Neural cell (in vitro differentiated cells): ENCODE data around the gene CEACAM8. TPM values are rescaled to one million over a fixed set of nuclear protein-coding genes. Genes with fewer than 3 reads are reported as not detected.

Experiments
- H2AFZ ChIP-seq: fragments of 200-600, 300-800 bp; sonication (generic), shearing (Covaris generic); 2 replicates; pipeline ENCODE4 v1.6.0; 2014; ENCODE audit warnings: low read depth, mild to moderate bottlenecking, antibody characterized with exemption, low read length, moderate library complexity
- H3F3A ChIP-seq: fragments of 200-600 bp; shearing (Covaris generic); 2 replicates; pipeline ENCODE4 v1.6.1; 2016; ENCODE audit warnings: mild to moderate bottlenecking, moderate library complexity, mixed read lengths, antibody characterized with exemption, low read length; ENCODE audit not compliant: insufficient read depth, poor library complexity, severe bottlenecking
- H3K27ac ChIP-seq: fragments of 200-600, 300-800 bp; sonication (generic), shearing (Covaris generic); 2 replicates; pipeline ENCODE4 v1.5.1; 2014; ENCODE audit warnings: mild to moderate bottlenecking, low read length, moderate library complexity
- H3K27me3 ChIP-seq: fragments of 300-800, 200-600 bp; sonication (generic), shearing (Covaris generic); 2 replicates; pipeline ENCODE4 v1.6.0; 2014; ENCODE audit warnings: mild to moderate bottlenecking, low read depth, low read length, moderate library complexity; ENCODE audit not compliant: insufficient read depth
- H3K36me3 ChIP-seq: fragments of 300-800, 200-600 bp; sonication (generic), shearing (Covaris generic); 2 replicates; pipeline ENCODE4 v1.5.1; 2014; ENCODE audit warnings: mild to moderate bottlenecking, antibody characterized with exemption, low read length, moderate library complexity; ENCODE audit not compliant: insufficient read depth
- H3K4me2 ChIP-seq: fragments of 300-800, 200-600 bp; sonication (generic), shearing (Covaris generic); 2 replicates; pipeline ENCODE4 v1.6.0; 2014; ENCODE audit warnings: mild to moderate bottlenecking, low read length
- H3K4me3 ChIP-seq: fragments of 300-800, 200-600 bp; sonication (generic), shearing (Covaris generic); 2 replicates; pipeline ENCODE4 v1.5.1; 2014; ENCODE audit warnings: mild to moderate bottlenecking, low read length, moderate library complexity
- H3K79me2 ChIP-seq: fragments of 200-600 bp; shearing (Covaris generic); replicated peaks from 2 replicates; pipeline ENCODE4 v1.6.0; 2014; ENCODE audit warnings: mild to moderate bottlenecking, low read length, moderate library complexity; ENCODE audit not compliant: insufficient read depth
- H3K9ac ChIP-seq: fragments of 300-800, 200-600 bp; sonication (generic), shearing (Covaris generic); 2 replicates; pipeline ENCODE4 v1.6.1; 2016; ENCODE audit warnings: mild to moderate bottlenecking, low read length, mixed read lengths
- H3K9me2 ChIP-seq: fragments of 200-600 bp; shearing (Covaris generic); 2 replicates; pipeline ENCODE4 v1.6.1; 2016; ENCODE audit warnings: mild to moderate bottlenecking, low read length, mixed read lengths; ENCODE audit not compliant: insufficient read depth
- H3K9me3 ChIP-seq: fragments of 200-600, 300-800 bp; sonication (generic), shearing (Covaris generic); 2 replicates; pipeline ENCODE4 v1.6.1; 2016; ENCODE audit warnings: mild to moderate bottlenecking, mixed run types, low read length, moderate library complexity, mixed read lengths
- H4K20me1 ChIP-seq: fragments of 200-600 bp; shearing (Covaris generic); 2 replicates; pipeline ENCODE4 v1.6.1; 2016; ENCODE audit warnings: mild to moderate bottlenecking, mixed run types; ENCODE audit not compliant: insufficient read depth
- CTCF ChIP-seq: fragments of 450-650 bp; IDR thresholded peaks from 2 replicates; pipeline ENCODE4 v1.5.1; 2014; ENCODE audit warnings: antibody characterized with exemption, mild to moderate bottlenecking, moderate library complexity; ENCODE audit not compliant: poor library complexity, severe bottlenecking
- EP300 ChIP-seq: fragments of 450-650 bp; conservative IDR thresholded peaks from 2 replicates; pipeline ENCODE4 v1.6.1; 2014; ENCODE audit warnings: antibody characterized with exemption, mild to moderate bottlenecking, moderate library complexity; ENCODE audit not compliant: poor library complexity, severe bottlenecking
- EZH2 ChIP-seq: fragments of 200-600, 300-800 bp; shearing (Covaris generic), sonication (generic); IDR thresholded peaks from 2 replicates; pipeline ENCODE4 v1.6.1; 2014; ENCODE audit warnings: antibody characterized with exemption, low read length, borderline replicate concordance, mild to moderate bottlenecking; ENCODE audit not compliant: insufficient read depth, poor library complexity, severe bottlenecking
- MXI1 ChIP-seq: fragments of 450-650 bp; conservative IDR thresholded peaks from 2 replicates; pipeline ENCODE4 v1.6.1; 2014; ENCODE audit warnings: antibody characterized with exemption, mild to moderate bottlenecking; ENCODE audit not compliant: poor library complexity, severe bottlenecking
- POLR2AphosphoS5 ChIP-seq: IDR thresholded peaks from 2 replicates; pipeline ENCODE4 v1.6.1; 2012
- RAD21 ChIP-seq: fragments of 450-650 bp; conservative IDR thresholded peaks from 2 replicates; pipeline ENCODE4 v1.6.1; 2014; ENCODE audit warnings: antibody characterized with exemption, mild to moderate bottlenecking, moderate library complexity
- REST ChIP-seq: IDR thresholded peaks from 2 replicates; pipeline ENCODE4 v1.6.1; 2012; ENCODE audit warnings: borderline replicate concordance
- SMC3 ChIP-seq: fragments of 450-650 bp; conservative IDR thresholded peaks from 2 replicates; pipeline ENCODE4 v1.6.1; 2014; ENCODE audit warnings: antibody characterized with exemption, mild to moderate bottlenecking, moderate library complexity; ENCODE audit not compliant: poor library complexity
- TAF1 ChIP-seq: IDR thresholded peaks from 2 replicates; pipeline ENCODE4 v1.6.1; 2012; ENCODE audit warnings: low read depth
- polyA plus RNA-seq: library from polyadenylated mRNA; depleted of rRNA; stranded (reverse); fragments of >200 nt; gene quantifications from 2 replicates; pipeline ENCODE4 v1.2.3, GENCODE V29; 2014

CEACAM8 gene
- polyA plus RNA-seq, 1 donor from 2014 or later = not detected

DNA sequence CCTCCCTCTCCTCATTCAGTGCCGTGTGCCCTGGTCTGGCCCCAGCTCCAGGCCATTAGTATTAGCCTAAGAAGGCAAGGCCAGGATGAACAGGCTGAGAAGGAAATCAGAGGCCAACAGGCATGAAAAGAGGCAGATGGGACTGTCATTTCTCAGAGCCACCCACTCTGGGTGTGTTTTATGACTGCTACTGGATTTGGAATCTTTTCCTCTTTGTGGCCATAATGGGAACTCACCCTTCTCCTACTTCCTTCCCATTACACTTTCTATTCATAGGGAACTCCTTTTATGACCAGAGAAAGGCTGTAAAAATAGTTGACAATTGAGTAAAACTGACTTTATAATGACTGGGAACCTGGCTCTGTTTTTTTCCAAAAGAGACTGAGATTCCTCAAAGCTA, 17.7 kb downstream of the CEACAM8 start:
- Histone ChIP-seq H3K36me3 (no peaks in the 10 kb centered on the region), H3K4me3 (no peak overlapping the region), H3K4me2 (no peak overlapping the region), H3K27ac (no peak overlapping the region), H2AFZ (no peak overlapping the region), H3F3A (no peaks in the 10 kb centered on the region), H3K9me2 (no peaks in the 10 kb centered on the region), H3K27me3 (no peaks in the 10 kb centered on the region), H3K9me3 (no peaks in the 10 kb centered on the region), H3K79me2 (no peaks in the 10 kb centered on the region), H4K20me1 (no peaks in the 10 kb centered on the region), H3K9ac (no peak overlapping the region)
- TF ChIP-seq RAD21 (no peak), SMC3 (no peak), CTCF (no peak), REST (no peak), EZH2 (no peak), TAF1 (no peak), MXI1 (no peak)

DNA sequence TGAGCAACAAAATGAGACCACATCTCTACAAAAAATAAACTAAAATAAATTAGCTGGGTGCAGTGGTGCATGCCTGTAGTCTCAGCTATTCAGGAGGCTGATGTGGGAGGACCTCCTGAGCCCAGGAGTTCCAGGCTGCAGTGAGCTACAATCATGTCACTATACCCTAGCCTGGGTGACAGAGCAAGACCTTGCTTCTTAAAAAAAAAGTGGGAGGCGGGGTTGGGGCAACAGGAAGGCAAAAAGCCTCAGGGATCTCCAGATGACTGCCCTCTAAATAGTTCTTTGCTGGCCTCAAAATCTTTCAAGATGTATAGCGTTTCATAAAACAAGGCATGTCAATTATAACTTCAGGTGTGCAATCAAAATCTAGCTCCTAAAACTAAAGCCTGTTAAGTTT, 18.5 kb downstream of the CEACAM8 start:
- Histone ChIP-seq H3K27me3 (no peaks in the 10 kb centered on the region), H3K36me3 (no peaks in the 10 kb centered on the region), H3K4me2 (no peak overlapping the region), H3K9ac (no peak overlapping the region), H3K79me2 (no peaks in the 10 kb centered on the region), H3F3A (no peaks in the 10 kb centered on the region), H2AFZ (no peak overlapping the region), H3K9me3 (no peaks in the 10 kb centered on the region), H3K9me2 (no peaks in the 10 kb centered on the region), H3K27ac (no peak overlapping the region), H3K4me3 (no peak overlapping the region), H4K20me1 (no peaks in the 10 kb centered on the region)
- TF ChIP-seq POLR2AphosphoS5 = no peak
- TF ChIP-seq CTCF = no peak
- TF ChIP-seq EP300 = no peak
- no peak for TF ChIP-seq RAD21
